Measurements from ENCODE around the gene ANKRD63.

ANKRD63 gene

GRCh38 chr15:40328176-40328575, 45.3 kb upstream of the ANKRD63 start:
- no peaks in the 10 kb centered on the region for H3K9me3 ChIP-seq (ENCODE audit: insufficient read depth, low read length)
- peaks cover 38% of the 10 kb centered on the region for H3K36me3 ChIP-seq (ENCODE audit: insufficient read depth, insufficient read length, low read length)
- TF ChIP-seq YY1 (IDR thresholded peaks at IDR 0.05; ENCODE audit: insufficient read depth, insufficient read length), result no peak
- TF ChIP-seq ZNF274 (IDR thresholded peaks at IDR 0.05; ENCODE audit: low read depth, low read length), result no peak
- no peak for TF ChIP-seq SUZ12 (IDR thresholded peaks at IDR 0.05; ENCODE audit: extremely low read depth, insufficient read depth, insufficient read length)
- H3K9ac ChIP-seq (ENCODE audit: insufficient read length, low read depth), result no peak overlapping the region
- H3K27me3 ChIP-seq (ENCODE audit: insufficient read depth, insufficient read length), result no peaks in the 10 kb centered on the region
- no peak overlapping the region for H3K4me3 ChIP-seq (ENCODE audit: insufficient read length, low read depth)
- no peak for DNase-seq (ENCODE audit: low read depth, low spot score)
- peaks cover 8% of the 10 kb centered on the region for H3K4me1 ChIP-seq (ENCODE audit: insufficient read depth, insufficient read length)

- Histone ChIP-seq H3K4me1 (ENCODE audit: insufficient read depth, insufficient read length) (peaks cover 10% of the 10 kb centered on the region), H3K9me3 (ENCODE audit: insufficient read depth, low read length) (no peaks in the 10 kb centered on the region), H3K27me3 (ENCODE audit: insufficient read depth, insufficient read length) (no peaks in the 10 kb centered on the region), H3K36me3 (ENCODE audit: insufficient read depth, insufficient read length, low read length) (peaks cover 38% of the 10 kb centered on the region), H3K9ac (ENCODE audit: insufficient read length, low read depth) (no peak overlapping the region), H3K4me3 (ENCODE audit: insufficient read length, low read depth) (no peak overlapping the region)
- DNase-seq (ENCODE audit: low read depth, low spot score), result no peak
- TF ChIP-seq SUZ12 (IDR thresholded peaks at IDR 0.05; ENCODE audit: extremely low read depth, insufficient read depth, insufficient read length), result no peak
- TF ChIP-seq ZNF274 (IDR thresholded peaks at IDR 0.05; ENCODE audit: low read depth, low read length), result no peak
- no peak for TF ChIP-seq YY1 (IDR thresholded peaks at IDR 0.05; ENCODE audit: insufficient read depth, insufficient read length)
These were observed 44.6 kb upstream of the ANKRD63 start for GRCh38 chr15:40327457-40327856.

GRCh38 chr15:40325700-40326099, 42.8 kb upstream of the ANKRD63 start:
- Histone ChIP-seq H3K9me3 (ENCODE audit: insufficient read depth, low read length) (no peaks in the 10 kb centered on the region), H3K27me3 (ENCODE audit: insufficient read depth, insufficient read length) (peaks cover 4% of the 10 kb centered on the region), H3K4me3 (ENCODE audit: insufficient read length, low read depth) (no peak overlapping the region), H3K4me1 (ENCODE audit: insufficient read depth, insufficient read length) (peaks cover 15% of the 10 kb centered on the region), H3K9ac (ENCODE audit: insufficient read length, low read depth) (no peak overlapping the region), H3K36me3 (ENCODE audit: insufficient read depth, insufficient read length, low read length) (peaks cover 26% of the 10 kb centered on the region)
- TF ChIP-seq YY1 (IDR thresholded peaks at IDR 0.05; ENCODE audit: insufficient read depth, insufficient read length) (no peak), ZNF274 (IDR thresholded peaks at IDR 0.05; ENCODE audit: low read depth, low read length) (no peak), SUZ12 (IDR thresholded peaks at IDR 0.05; ENCODE audit: extremely low read depth, insufficient read depth, insufficient read length) (no peak)
- DNase-seq (ENCODE audit: low read depth, low spot score), result no peak

- H3K36me3 ChIP-seq (ENCODE audit: insufficient read depth, insufficient read length, low read length), result peaks cover 23% of the 10 kb centered on the region
- no peaks in the 10 kb centered on the region for H3K9me3 ChIP-seq (ENCODE audit: insufficient read depth, low read length)
- H3K9ac ChIP-seq (ENCODE audit: insufficient read length, low read depth), result no peak overlapping the region
- H3K27me3 ChIP-seq (ENCODE audit: insufficient read depth, insufficient read length), result peaks cover 4% of the 10 kb centered on the region
- no peak for TF ChIP-seq SUZ12 (IDR thresholded peaks at IDR 0.05; ENCODE audit: extremely low read depth, insufficient read depth, insufficient read length)
- no peak for TF ChIP-seq YY1 (IDR thresholded peaks at IDR 0.05; ENCODE audit: insufficient read depth, insufficient read length)
- no peak for TF ChIP-seq ZNF274 (IDR thresholded peaks at IDR 0.05; ENCODE audit: low read depth, low read length)
- peaks cover 17% of the 10 kb centered on the region for H3K4me1 ChIP-seq (ENCODE audit: insufficient read depth, insufficient read length)
- no peak for DNase-seq (ENCODE audit: low read depth, low spot score)
- peak overlapping the region; percentile 71 for H3K4me3 ChIP-seq (ENCODE audit: insufficient read length, low read depth)
These were observed 42.3 kb upstream of the ANKRD63 start for GRCh38 chr15:40325188-40325587.

DNA sequence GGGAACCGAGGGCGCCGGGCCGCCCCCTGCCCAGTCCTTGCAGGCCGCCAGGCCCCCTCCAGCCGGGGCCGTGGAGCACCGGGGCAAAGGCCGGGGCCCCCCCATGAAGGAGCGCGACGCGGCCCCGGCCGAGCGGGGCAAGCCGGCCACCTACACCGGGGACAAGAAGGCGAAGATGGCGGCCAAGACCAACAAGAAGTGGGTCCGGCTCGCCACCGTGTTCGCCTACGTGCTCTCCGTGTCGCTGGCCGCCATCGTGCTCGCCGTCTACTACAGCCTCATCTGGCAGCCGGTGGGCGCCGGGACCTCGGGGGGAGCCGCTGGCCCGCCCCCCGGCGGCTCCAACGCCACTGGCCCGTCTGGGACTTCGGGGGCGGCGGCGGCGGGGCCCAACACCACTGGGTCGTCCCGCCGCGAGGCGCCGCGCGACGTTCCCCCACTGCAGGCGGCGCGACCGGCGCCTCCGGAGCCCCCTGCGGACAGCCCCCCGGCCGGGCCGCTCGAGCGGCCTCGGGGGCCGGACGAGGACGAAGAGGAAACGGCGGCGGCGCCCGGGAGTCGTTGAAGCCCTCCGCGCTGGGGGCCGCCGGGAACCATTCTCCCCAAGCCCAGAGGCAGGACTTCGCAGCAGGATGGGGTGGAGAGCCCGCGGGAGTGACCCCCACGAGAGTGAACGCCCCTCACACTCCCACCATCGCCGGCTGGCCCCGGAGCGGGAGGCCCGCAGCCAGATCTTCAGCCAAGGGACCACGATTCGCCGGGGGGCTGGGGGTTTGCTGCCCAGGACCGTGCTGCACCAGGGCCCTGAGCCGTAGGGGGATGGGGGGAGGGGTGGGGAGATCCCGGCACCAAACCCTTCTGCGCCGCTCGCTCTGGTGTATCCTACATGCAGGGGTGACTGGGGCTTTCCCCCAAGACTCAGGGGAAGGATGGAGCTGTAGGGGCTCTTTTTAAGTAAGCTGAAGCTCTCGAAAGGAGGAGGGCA, 41.4 kb upstream of the ANKRD63 start:
- H3K9me3 ChIP-seq (ENCODE audit: insufficient read depth, low read length), result no peaks in the 10 kb centered on the region
- H3K9ac ChIP-seq (ENCODE audit: insufficient read length, low read depth), result peak overlapping the region; percentile 79
- H3K4me1 ChIP-seq (ENCODE audit: insufficient read depth, insufficient read length), result peaks cover 17% of the 10 kb centered on the region
- H3K36me3 ChIP-seq (ENCODE audit: insufficient read depth, insufficient read length, low read length), result peaks cover 14% of the 10 kb centered on the region
- TF ChIP-seq SUZ12 (IDR thresholded peaks at IDR 0.05; ENCODE audit: extremely low read depth, insufficient read depth, insufficient read length) (no peak), YY1 (IDR thresholded peaks at IDR 0.05; ENCODE audit: insufficient read depth, insufficient read length) (no peak), ZNF274 (IDR thresholded peaks at IDR 0.05; ENCODE audit: low read depth, low read length) (no peak)
- H3K4me3 ChIP-seq (ENCODE audit: insufficient read length, low read depth), result peak overlapping the region; percentile 71
- peaks cover 4% of the 10 kb centered on the region for H3K27me3 ChIP-seq (ENCODE audit: insufficient read depth, insufficient read length)
- no peak for DNase-seq (ENCODE audit: low read depth, low spot score)

- H3K9ac ChIP-seq (ENCODE audit: insufficient read length, low read depth), result peak within 1 kb of the TSS; percentile 79
- H3K36me3 ChIP-seq (ENCODE audit: insufficient read depth, insufficient read length, low read length), result peaks cover 14% of the 10 kb centered on the region
- H3K4me3 ChIP-seq (ENCODE audit: insufficient read length, low read depth), result peak within 1 kb of the TSS; percentile 71
- TF ChIP-seq SUZ12 (IDR thresholded peaks at IDR 0.05; ENCODE audit: extremely low read depth, insufficient read depth, insufficient read length) (no peak), ZNF274 (IDR thresholded peaks at IDR 0.05; ENCODE audit: low read depth, low read length) (no peak), YY1 (IDR thresholded peaks at IDR 0.05; ENCODE audit: insufficient read depth, insufficient read length) (no peak)
- DNase-seq (ENCODE audit: low read depth, low spot score), result peak; percentile 91
- peaks cover 4% of the 10 kb centered on the region for H3K27me3 ChIP-seq (ENCODE audit: insufficient read depth, insufficient read length)
- H3K9me3 ChIP-seq (ENCODE audit: insufficient read depth, low read length), result no peaks in the 10 kb centered on the region
- peaks cover 16% of the 10 kb centered on the region for H3K4me1 ChIP-seq (ENCODE audit: insufficient read depth, insufficient read length)
These were observed 40.5 kb upstream of the ANKRD63 start, which contains the start of gene INAFM2 for GRCh38 chr15:40323239-40323952. TSS of gene INAFM2 (plus strand) at chr15:40323692. CDS start at chr15:40324056, 364 bp downstream.

Data from NT2/D1 (cell line).